Measurements from ENCODE around the gene GAREM1. TPM values are rescaled to one million over a fixed set of nuclear protein-coding genes. Genes with fewer than 3 reads are reported as not detected.

The GAREM1 gene
- total and polyA plus RNA-seq, 9 of the 15 experiments (the other 6 are each of a cell fraction or from before 2014, with no cell fraction given) = 0.03 to 0.33 (median 0.07) TPM; not detected in 1

GRCh38 chr18:32472841-32473240 lies 2.2 kb upstream of the GAREM1 start:
- no TSS peak for BruUV-seq (replicated peaks)
- Histone ChIP-seq H3K4me2 (ENCODE audit: insufficient read depth, low read length) (no peak overlapping the region), H3K9me1 (ENCODE audit: control insufficient read depth, insufficient read depth, low read length) (no peaks in the 10 kb centered on the region), H3K27ac (ENCODE audit: extremely low read depth, low read depth, low read length) (no peak overlapping the region), H3K27me3 (ENCODE audit: control insufficient read depth in 2 of 2, insufficient read depth in 2 of 2, low read length in 2 of 2) (peaks cover 16% of the 10 kb centered on the region in 2 experiments), H3K79me2 (ENCODE audit: control insufficient read depth, insufficient read depth, low read length) (no peaks in the 10 kb centered on the region), H2AFZ (ENCODE audit: low read depth, low read length) (no peak overlapping the region), H3K4me1 (replicated peaks in 1 of 2; ENCODE audit: control insufficient read depth in 2 of 2, insufficient read depth in 2 of 2, low read length in 2 of 2) (peaks cover 11 to 14% of the 10 kb centered on the region in 2 experiments; a peak in 4 of 5 replicates), H3K9ac (ENCODE audit: insufficient read depth in 1 of 2, low read depth in 2 of 2, low read length in 2 of 2) (no peak overlapping the region), H3K4me3 (no peak overlapping the region), H4K20me1 (replicated peaks; ENCODE audit: control insufficient read depth, insufficient read depth, low read length) (peaks cover 4% of the 10 kb centered on the region; the same call in 1 of the 2 replicates), H3K36me3 (ENCODE audit: control insufficient read depth, insufficient read depth, low read length) (no peaks in the 10 kb centered on the region), H3K9me3 (replicated peaks; ENCODE audit: control insufficient read depth, insufficient read depth, low read depth, low read length) (no peaks in the 10 kb centered on the region)
- ChIA-PET CTCF (ENCODE audit: low intra/inter-chr PET ratio) (no interaction called here), POLR2A (no interaction called here)
- TF ChIP-seq FOXJ2 (tag; IDR thresholded peaks at IDR 0.05) (no peak), MAFF (IDR thresholded peaks at IDR 0.05; ENCODE audit: low read length) (peak; percentile 97), RBM14 (IDR thresholded peaks at IDR 0.05; ENCODE audit: borderline replicate concordance, insufficient read depth, low read depth, low read length) (no peak), SREBF1 (IDR thresholded peaks at IDR 0.05; ENCODE audit: borderline replicate concordance, low read depth, low read length) (no peak), MAFK (IDR thresholded peaks at IDR 0.05; ENCODE audit: low read length) (peak; percentile 98), ZNF316 (IDR thresholded peaks at IDR 0.05) (peak; percentile 93), KAT2B (IDR thresholded peaks at IDR 0.05; ENCODE audit: low read depth, low read length) (no peak), OTX1 (CRISPR knock-in tag; IDR thresholded peaks at IDR 0.05) (no peak), MCM3 (IDR thresholded peaks at IDR 0.05) (no peak), IRF2 (CRISPR knock-in tag; IDR thresholded peaks at IDR 0.05) (no peak), TEAD4 (IDR thresholded peaks at IDR 0.05; ENCODE audit: low read length) (no peak), TEAD4 (CRISPR knock-in tag; IDR thresholded peaks at IDR 0.05; ENCODE audit: borderline replicate concordance) (no peak), CREM (IDR thresholded peaks at IDR 0.05; ENCODE audit: low read depth) (no peak), ATF1 (CRISPR knock-in tag; IDR thresholded peaks at IDR 0.05) (no peak), ATF1 (tag; IDR thresholded peaks at IDR 0.05) (no peak), ZNF764 (CRISPR knock-in tag; IDR thresholded peaks at IDR 0.05; ENCODE audit: low read depth) (no peak), C11orf30 (IDR thresholded peaks at IDR 0.05; ENCODE audit: low read depth) (peak; percentile 77), MAFG (tag; conservative IDR thresholded peaks at IDR 0.05) (peak; percentile 88), JUNB (CRISPR knock-in tag; conservative IDR thresholded peaks at IDR 0.05) (no peak), THRAP3 (IDR thresholded peaks at IDR 0.05; ENCODE audit: borderline replicate concordance) (no peak), FIP1L1 (IDR thresholded peaks at IDR 0.05; ENCODE audit: low read depth, low read length, poor library complexity, severe bottlenecking) (no peak)
- TF ChIP-seq, protein P1, sequence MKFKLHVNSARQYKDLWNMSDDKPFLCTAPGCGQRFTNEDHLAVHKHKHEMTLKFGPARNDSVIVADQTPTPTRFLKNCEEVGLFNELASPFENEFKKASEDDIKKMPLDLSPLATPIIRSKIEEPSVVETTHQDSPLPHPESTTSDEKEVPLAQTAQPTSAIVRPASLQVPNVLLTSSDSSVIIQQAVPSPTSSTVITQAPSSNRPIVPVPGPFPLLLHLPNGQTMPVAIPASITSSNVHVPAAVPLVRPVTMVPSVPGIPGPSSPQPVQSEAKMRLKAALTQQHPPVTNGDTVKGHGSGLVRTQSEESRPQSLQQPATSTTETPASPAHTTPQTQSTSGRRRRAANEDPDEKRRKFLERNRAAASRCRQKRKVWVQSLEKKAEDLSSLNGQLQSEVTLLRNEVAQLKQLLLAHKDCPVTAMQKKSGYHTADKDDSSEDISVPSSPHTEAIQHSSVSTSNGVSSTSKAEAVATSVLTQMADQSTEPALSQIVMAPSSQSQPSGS (CRISPR knock-in tag; IDR thresholded peaks at IDR 0.05) = no peak
- TF ChIP-seq, protein P2, sequence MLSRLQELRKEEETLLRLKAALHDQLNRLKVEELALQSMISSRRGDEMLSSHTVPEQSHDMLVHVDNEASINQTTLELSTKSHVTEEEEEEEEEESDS (CRISPR knock-in tag; IDR thresholded peaks at IDR 0.05) = no peak
- TF ChIP-seq, protein P3, sequence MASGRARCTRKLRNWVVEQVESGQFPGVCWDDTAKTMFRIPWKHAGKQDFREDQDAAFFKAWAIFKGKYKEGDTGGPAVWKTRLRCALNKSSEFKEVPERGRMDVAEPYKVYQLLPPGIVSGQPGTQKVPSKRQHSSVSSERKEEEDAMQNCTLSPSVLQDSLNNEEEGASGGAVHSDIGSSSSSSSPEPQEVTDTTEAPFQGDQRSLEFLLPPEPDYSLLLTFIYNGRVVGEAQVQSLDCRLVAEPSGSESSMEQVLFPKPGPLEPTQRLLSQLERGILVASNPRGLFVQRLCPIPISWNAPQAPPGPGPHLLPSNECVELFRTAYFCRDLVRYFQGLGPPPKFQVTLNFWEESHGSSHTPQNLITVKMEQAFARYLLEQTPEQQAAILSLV (tag; IDR thresholded peaks at IDR 0.05) = no peak
- in situ Hi-C loops (cut with MboI) (no loop called here), intact Hi-C loops (cut with micrococcal nuclease) (loop anchor here (5.0 to 10.0 kb wide), 2 partner anchors 138 to 201 kb away; no protein-coding TSS in a partner anchor)
- ATAC-seq (no peak), FAIRE-seq (no peak), DNase-seq (ENCODE audit: extremely low read depth in 1 of 4, low spot score in 3 of 4) (no peak)
- WGBS (ENCODE audit: insufficient coverage, low coverage, missing lambda C conversion rate) = 0% methylated on average over 1 of the region's 1 CpG
